ENCODE measurements around the gene FKBP5. TPM values are rescaled to one million over a fixed set of nuclear protein-coding genes. Genes with fewer than 3 reads are reported as not detected.
A peak's percentile ranks its signal among the peaks of the same experiment; 100 is the strongest.

Gene FKBP5
- total and polyA plus RNA-seq, 3 donors from 2014 or later: 86.8 to 185 (median 156) TPM

- intact Hi-C loops (cut with DNase I; ENCODE audit: low total_unique reads): no loop called here
- peaks cover 4% of the 10 kb centered on the region for H3K36me3 ChIP-seq (ENCODE audit: low read depth, missing control alignments)
- H3K27me3 ChIP-seq: no peaks in the 10 kb centered on the region
- no peak for DNase-seq
- H3K27ac ChIP-seq: peak overlapping the region in 1 of 2 donors; percentile 31
- H3K9me3 ChIP-seq: no peaks in the 10 kb centered on the region
- 93 to 94% methylated on average over 1 of the region's 1 CpG for WGBS, 2 donors
- H3K4me3 ChIP-seq: no peak overlapping the region
- peaks cover 66% of the 10 kb centered on the region for H3K4me1 ChIP-seq
- no peak for TF ChIP-seq POLR2A (IDR thresholded peaks at IDR 0.05)
- TF ChIP-seq, protein P1, sequence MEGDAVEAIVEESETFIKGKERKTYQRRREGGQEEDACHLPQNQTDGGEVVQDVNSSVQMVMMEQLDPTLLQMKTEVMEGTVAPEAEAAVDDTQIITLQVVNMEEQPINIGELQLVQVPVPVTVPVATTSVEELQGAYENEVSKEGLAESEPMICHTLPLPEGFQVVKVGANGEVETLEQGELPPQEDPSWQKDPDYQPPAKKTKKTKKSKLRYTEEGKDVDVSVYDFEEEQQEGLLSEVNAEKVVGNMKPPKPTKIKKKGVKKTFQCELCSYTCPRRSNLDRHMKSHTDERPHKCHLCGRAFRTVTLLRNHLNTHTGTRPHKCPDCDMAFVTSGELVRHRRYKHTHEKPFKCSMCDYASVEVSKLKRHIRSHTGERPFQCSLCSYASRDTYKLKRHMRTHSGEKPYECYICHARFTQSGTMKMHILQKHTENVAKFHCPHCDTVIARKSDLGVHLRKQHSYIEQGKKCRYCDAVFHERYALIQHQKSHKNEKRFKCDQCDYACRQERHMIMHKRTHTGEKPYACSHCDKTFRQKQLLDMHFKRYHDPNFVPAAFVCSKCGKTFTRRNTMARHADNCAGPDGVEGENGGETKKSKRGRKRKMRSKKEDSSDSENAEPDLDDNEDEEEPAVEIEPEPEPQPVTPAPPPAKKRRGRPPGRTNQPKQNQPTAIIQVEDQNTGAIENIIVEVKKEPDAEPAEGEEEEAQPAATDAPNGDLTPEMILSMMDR (IDR thresholded peaks at IDR 0.05): no peak
Measured at GRCh38 chr6:35678814-35679213, 9.9 kb downstream of the FKBP5 start.

- Histone ChIP-seq H3K27me3 (no peaks in the 10 kb centered on the region), H3K9me3 (no peaks in the 10 kb centered on the region), H3K4me1 (peaks cover 63% of the 10 kb centered on the region), H3K4me3 (no peak overlapping the region), H3K36me3 (ENCODE audit: low read depth, missing control alignments) (peaks cover 4% of the 10 kb centered on the region), H3K27ac (peak overlapping the region in 1 of 2 donors; percentile 31)
- intact Hi-C loops (cut with DNase I; ENCODE audit: low total_unique reads): no loop called here
- WGBS, 2 donors: 41 to 59% methylated on average over 4 of the region's 4 CpGs
- DNase-seq: no peak
- TF ChIP-seq, protein P1 (IDR thresholded peaks at IDR 0.05): no peak
- TF ChIP-seq POLR2A (IDR thresholded peaks at IDR 0.05): no peak
Measured at GRCh38 chr6:35678021-35678654, 10.6 kb downstream of the FKBP5 start.

GRCh38 chr6:35677456-35677855, 11.3 kb downstream of the FKBP5 start:
- Histone ChIP-seq H3K27me3 (no peaks in the 10 kb centered on the region), H3K36me3 (ENCODE audit: low read depth, missing control alignments) (peaks cover 4% of the 10 kb centered on the region), H3K9me3 (no peaks in the 10 kb centered on the region), H3K4me3 (no peak overlapping the region), H3K4me1 (peaks cover 59% of the 10 kb centered on the region), H3K27ac (peak overlapping the region in 1 of 2 donors; percentile 31)
- intact Hi-C loops (cut with DNase I; ENCODE audit: low total_unique reads): no loop called here
- DNase-seq: no peak
- 90 to 92% methylated on average over 2 of the region's 2 CpGs for WGBS, 2 donors
- no peak for TF ChIP-seq POLR2A (IDR thresholded peaks at IDR 0.05)
- TF ChIP-seq, protein P1 (IDR thresholded peaks at IDR 0.05): no peak

GRCh38 chr6:35675871-35676459, 12.8 kb downstream of the FKBP5 start:
- 53 to 69% methylated on average over 4 of the region's 4 CpGs for WGBS, 2 donors
- peaks cover 50% of the 10 kb centered on the region for H3K4me1 ChIP-seq
- no peaks in the 10 kb centered on the region for H3K9me3 ChIP-seq
- H3K27me3 ChIP-seq: no peaks in the 10 kb centered on the region
- intact Hi-C loops (cut with DNase I; ENCODE audit: low total_unique reads): no loop called here
- no peak overlapping the region for H3K4me3 ChIP-seq
- peaks cover 4% of the 10 kb centered on the region for H3K36me3 ChIP-seq (ENCODE audit: low read depth, missing control alignments)
- H3K27ac ChIP-seq: peak overlapping the region in 1 of 2 donors; percentile 55
- no peak for DNase-seq
- TF ChIP-seq, protein P1 (IDR thresholded peaks at IDR 0.05): no peak
- no peak for TF ChIP-seq POLR2A (IDR thresholded peaks at IDR 0.05)

Measured in testis (tissue), 3 donors.